ENCODE results near the gene EPHB1.

DNA sequence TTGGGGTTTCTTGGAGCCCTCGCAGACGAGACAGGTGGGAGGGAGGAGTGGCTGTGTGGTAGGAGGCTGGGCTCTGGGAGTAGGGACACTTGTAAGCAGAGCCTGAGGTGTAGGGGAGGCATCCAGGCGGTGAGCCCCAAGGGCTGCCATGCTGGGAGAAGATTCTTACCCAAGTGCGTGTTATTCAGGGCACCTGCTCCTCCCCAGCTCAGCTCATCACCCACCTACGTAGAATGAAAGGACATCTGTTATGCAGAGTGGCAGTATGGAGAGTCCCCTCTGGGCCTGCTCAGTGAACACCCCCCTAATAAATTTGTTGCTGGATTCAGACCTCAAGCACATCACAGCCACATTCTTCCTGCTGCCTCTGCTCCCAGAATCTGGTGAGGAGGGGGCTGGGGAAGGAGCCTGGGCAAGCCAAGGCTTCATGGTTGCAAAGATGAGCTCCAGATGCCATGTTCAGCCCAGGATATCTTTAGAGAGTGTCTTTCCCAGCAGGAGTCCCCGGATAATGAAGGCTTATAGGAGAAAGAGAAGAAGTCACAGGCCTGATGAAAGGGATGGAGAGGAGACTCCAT is 261.8 kb downstream of the EPHB1 start:
- TF ChIP-seq, protein P1, sequence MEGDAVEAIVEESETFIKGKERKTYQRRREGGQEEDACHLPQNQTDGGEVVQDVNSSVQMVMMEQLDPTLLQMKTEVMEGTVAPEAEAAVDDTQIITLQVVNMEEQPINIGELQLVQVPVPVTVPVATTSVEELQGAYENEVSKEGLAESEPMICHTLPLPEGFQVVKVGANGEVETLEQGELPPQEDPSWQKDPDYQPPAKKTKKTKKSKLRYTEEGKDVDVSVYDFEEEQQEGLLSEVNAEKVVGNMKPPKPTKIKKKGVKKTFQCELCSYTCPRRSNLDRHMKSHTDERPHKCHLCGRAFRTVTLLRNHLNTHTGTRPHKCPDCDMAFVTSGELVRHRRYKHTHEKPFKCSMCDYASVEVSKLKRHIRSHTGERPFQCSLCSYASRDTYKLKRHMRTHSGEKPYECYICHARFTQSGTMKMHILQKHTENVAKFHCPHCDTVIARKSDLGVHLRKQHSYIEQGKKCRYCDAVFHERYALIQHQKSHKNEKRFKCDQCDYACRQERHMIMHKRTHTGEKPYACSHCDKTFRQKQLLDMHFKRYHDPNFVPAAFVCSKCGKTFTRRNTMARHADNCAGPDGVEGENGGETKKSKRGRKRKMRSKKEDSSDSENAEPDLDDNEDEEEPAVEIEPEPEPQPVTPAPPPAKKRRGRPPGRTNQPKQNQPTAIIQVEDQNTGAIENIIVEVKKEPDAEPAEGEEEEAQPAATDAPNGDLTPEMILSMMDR (IDR thresholded peaks at IDR 0.05; ENCODE audit: low read depth, low read length, missing input control), result no peak
- TF ChIP-seq, protein P2, sequence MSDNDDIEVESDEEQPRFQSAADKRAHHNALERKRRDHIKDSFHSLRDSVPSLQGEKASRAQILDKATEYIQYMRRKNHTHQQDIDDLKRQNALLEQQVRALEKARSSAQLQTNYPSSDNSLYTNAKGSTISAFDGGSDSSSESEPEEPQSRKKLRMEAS (IDR thresholded peaks at IDR 0.05), result no peak
- no peak for TF ChIP-seq TAF1 (conservative IDR thresholded peaks at IDR 0.05)
- no peak for TF ChIP-seq FOXA1 (IDR thresholded peaks at IDR 0.05)
